GM18909 (cell line): ENCODE measurements around the gene RGPD4.
A peak's percentile ranks its signal among the peaks of the same experiment; 100 is the strongest.

Experiments
- ATAC-seq: cut with Tn5 transposase; IDR thresholded peaks from one replicate; pipeline ENCODE4 v1.9.1; 2021; ENCODE audit warnings: mild to moderate bottlenecking; ENCODE audit not compliant: unreplicated experiment, poor library complexity

The RGPD4 gene

GRCh38 chr2:107916696-107917370 is 90.1 kb downstream of the RGPD4 start:
- ATAC-seq = peak; percentile 65

GRCh38 chr2:107927034-107927534 is 100.4 kb downstream of the RGPD4 start:
- no peak for ATAC-seq

- no peak for ATAC-seq
Observed at GRCh38 chr2:107931412-107931811, 104.7 kb downstream of the RGPD4 start.

- ATAC-seq = no peak
Observed at GRCh38 chr2:107932488-107932887, 105.8 kb downstream of the RGPD4 start.

GRCh38 chr2:107932979-107933378 is 106.3 kb downstream of the RGPD4 start:
- no peak for ATAC-seq

GRCh38 chr2:107936433-107937359 is 110.0 kb downstream of the RGPD4 start:
- ATAC-seq = no peak
